ENCODE data around the gene KRTAP5-8. TPM values are rescaled to one million over a fixed set of nuclear protein-coding genes. Genes with fewer than 3 reads are reported as not detected.
"Not testable (repeated sequence)": the region's sequence is repeated elsewhere in the genome, so short reads cannot be mapped to it uniquely, and the experiment has no call there.

The KRTAP5-8 gene
- total and polyA plus RNA-seq, 2 experiments from 2014 or later: not detected

DNA sequence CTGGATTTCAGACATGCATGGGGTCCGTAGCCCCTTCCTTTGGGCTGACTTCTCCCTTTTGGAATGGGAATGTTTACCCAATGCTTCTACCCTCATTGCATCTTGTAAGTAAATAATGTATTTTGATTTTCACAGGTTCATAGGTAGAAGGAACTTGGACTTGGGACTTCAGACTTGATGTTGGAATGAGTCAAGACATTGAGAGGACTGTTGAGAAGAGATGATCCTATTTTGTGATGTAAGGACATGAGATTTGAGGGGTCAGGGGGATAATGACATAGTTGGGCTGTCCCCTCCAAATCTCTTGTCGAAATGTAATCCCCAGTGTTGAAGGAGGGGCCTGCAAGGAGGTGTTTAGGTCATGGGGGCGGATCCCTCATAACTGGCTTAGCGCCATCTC lies 26.6 kb downstream of the KRTAP5-8 start:
- H3K4me2 ChIP-seq: no peak overlapping the region
- H3K4me1 ChIP-seq (ENCODE audit: insufficient read depth): no peaks in the 10 kb centered on the region
- no peak overlapping the region for H3K27ac ChIP-seq
- 93% methylated on average over 4 of the region's 4 CpGs for WGBS (ENCODE audit: low lambda C conversion rate, missing lambda C conversion rate)
- no peak overlapping the region for H3K4me3 ChIP-seq
- H2AFZ ChIP-seq: no peak overlapping the region
- DNase-seq (ENCODE audit: low spot score): no peak
- H3K36me3 ChIP-seq (replicated peaks; ENCODE audit: insufficient read depth, low read depth): no peaks in the 10 kb centered on the region
- H4K20me1 ChIP-seq (ENCODE audit: insufficient read depth, poor library complexity, severe bottlenecking): no peaks in the 10 kb centered on the region
- no peaks in the 10 kb centered on the region for H3K27me3 ChIP-seq
- no peaks in the 10 kb centered on the region for H3K9me3 ChIP-seq (ENCODE audit: low read depth)
- H3K79me2 ChIP-seq: no peaks in the 10 kb centered on the region
- TF ChIP-seq, protein P1, sequence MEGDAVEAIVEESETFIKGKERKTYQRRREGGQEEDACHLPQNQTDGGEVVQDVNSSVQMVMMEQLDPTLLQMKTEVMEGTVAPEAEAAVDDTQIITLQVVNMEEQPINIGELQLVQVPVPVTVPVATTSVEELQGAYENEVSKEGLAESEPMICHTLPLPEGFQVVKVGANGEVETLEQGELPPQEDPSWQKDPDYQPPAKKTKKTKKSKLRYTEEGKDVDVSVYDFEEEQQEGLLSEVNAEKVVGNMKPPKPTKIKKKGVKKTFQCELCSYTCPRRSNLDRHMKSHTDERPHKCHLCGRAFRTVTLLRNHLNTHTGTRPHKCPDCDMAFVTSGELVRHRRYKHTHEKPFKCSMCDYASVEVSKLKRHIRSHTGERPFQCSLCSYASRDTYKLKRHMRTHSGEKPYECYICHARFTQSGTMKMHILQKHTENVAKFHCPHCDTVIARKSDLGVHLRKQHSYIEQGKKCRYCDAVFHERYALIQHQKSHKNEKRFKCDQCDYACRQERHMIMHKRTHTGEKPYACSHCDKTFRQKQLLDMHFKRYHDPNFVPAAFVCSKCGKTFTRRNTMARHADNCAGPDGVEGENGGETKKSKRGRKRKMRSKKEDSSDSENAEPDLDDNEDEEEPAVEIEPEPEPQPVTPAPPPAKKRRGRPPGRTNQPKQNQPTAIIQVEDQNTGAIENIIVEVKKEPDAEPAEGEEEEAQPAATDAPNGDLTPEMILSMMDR (IDR thresholded peaks at IDR 0.05; ENCODE audit: poor library complexity): no peak
- TF ChIP-seq EZH2phosphoT487 (IDR thresholded peaks at IDR 0.05; ENCODE audit: low read depth, severe bottlenecking, unreplicated experiment): no peak
- no peak for TF ChIP-seq EZH2 (IDR thresholded peaks at IDR 0.05; ENCODE audit: borderline replicate concordance)
- H3K9me2 ChIP-seq (replicated peaks; ENCODE audit: insufficient read depth): no peaks in the 10 kb centered on the region

DNA sequence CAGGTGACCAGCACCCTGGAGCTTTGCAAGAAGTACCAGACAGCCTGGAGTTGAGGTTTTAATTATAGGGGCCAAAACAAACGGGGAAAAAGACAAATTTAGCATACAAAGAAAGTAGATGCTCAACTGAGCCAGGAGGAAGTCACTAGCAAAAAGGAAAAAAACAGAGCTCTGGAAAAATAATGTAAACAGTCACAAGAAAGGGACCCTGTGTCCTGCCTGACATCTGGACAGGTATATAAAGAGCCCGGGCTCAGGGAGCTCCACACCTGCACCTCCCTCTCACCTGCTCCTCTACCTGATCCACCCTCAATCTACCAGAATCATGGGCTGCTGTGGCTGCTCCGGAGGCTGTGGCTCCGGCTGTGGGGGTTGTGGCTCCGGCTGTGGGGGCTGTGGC lies 27.4 kb downstream of the KRTAP5-8 start, which contains the start of gene KRTAP5-10:
Gene KRTAP5-10 (plus strand): TSS at position 301 of the 400 bp plus-strand sequence. CDS start 25 bp downstream, at position 326.
- Histone ChIP-seq H3K9me3 (ENCODE audit: low read depth) (no peaks in the 10 kb centered on the region), H3K79me2 (no peaks in the 10 kb centered on the region), H3K27me3 (no peaks in the 10 kb centered on the region), H3K9me2 (replicated peaks; ENCODE audit: insufficient read depth) (no peaks in the 10 kb centered on the region), H3K4me3 (no peak within 1 kb of the TSS), H3K4me1 (ENCODE audit: insufficient read depth) (no peaks in the 10 kb centered on the region), H4K20me1 (ENCODE audit: insufficient read depth, poor library complexity, severe bottlenecking) (no peaks in the 10 kb centered on the region), H3K4me2 (no peak within 1 kb of the TSS), H3K36me3 (replicated peaks; ENCODE audit: insufficient read depth, low read depth) (no peaks in the 10 kb centered on the region), H3K27ac (no peak within 1 kb of the TSS), H2AFZ (no peak within 1 kb of the TSS)
- no peak for DNase-seq (ENCODE audit: low spot score)
- no peak for TF ChIP-seq EZH2 (IDR thresholded peaks at IDR 0.05; ENCODE audit: borderline replicate concordance)
- TF ChIP-seq, protein P1 (IDR thresholded peaks at IDR 0.05; ENCODE audit: poor library complexity): no peak
- no peak for TF ChIP-seq EZH2phosphoT487 (IDR thresholded peaks at IDR 0.05; ENCODE audit: low read depth, severe bottlenecking, unreplicated experiment)
- 86% methylated on average over 5 of the region's 5 CpGs for WGBS (ENCODE audit: low lambda C conversion rate, missing lambda C conversion rate)

DNA sequence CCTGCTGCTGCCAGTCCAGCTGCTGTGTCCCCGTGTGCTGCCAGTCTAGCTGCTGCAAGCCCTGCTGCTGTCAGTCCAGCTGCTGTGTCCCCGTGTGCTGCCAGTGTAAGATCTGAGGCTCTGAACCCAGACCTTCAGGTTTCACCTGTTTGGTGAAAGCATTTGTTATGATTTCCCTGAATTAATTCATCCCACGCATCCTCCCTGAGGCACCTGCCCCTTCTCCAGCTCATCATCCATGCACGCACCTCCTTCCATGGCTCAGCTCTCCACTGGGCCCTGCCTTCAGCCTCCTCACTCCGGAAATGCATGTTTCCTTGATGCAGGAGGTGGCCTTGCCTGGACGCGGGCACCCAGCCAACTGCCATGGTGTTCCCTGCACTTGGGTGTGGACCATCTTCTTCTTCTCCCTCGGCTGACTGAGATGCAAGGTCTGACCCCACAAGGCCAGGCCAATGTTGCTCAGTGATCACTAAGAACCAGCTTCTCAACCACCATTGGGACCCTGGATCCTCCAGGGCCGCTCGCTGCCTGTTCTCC lies 28.3 kb downstream of the KRTAP5-8 start:
- H3K79me2 ChIP-seq: no peaks in the 10 kb centered on the region
- no peaks in the 10 kb centered on the region for H3K9me3 ChIP-seq (ENCODE audit: low read depth)
- H3K4me2 ChIP-seq: no peak overlapping the region
- no peaks in the 10 kb centered on the region for H3K36me3 ChIP-seq (replicated peaks; ENCODE audit: insufficient read depth, low read depth)
- DNase-seq (ENCODE audit: low spot score): no peak
- no peaks in the 10 kb centered on the region for H3K27me3 ChIP-seq
- 97% methylated on average over 10 of the region's 10 CpGs for WGBS (ENCODE audit: low lambda C conversion rate, missing lambda C conversion rate)
- H2AFZ ChIP-seq: no peak overlapping the region
- H4K20me1 ChIP-seq (ENCODE audit: insufficient read depth, poor library complexity, severe bottlenecking): no peaks in the 10 kb centered on the region
- H3K27ac ChIP-seq: no peak overlapping the region
- no peaks in the 10 kb centered on the region for H3K9me2 ChIP-seq (replicated peaks; ENCODE audit: insufficient read depth)
- TF ChIP-seq, protein P1 (IDR thresholded peaks at IDR 0.05; ENCODE audit: poor library complexity): no peak
- TF ChIP-seq EZH2 (IDR thresholded peaks at IDR 0.05; ENCODE audit: borderline replicate concordance) (no peak), EZH2phosphoT487 (IDR thresholded peaks at IDR 0.05; ENCODE audit: low read depth, severe bottlenecking, unreplicated experiment) (no peak)
- no peak overlapping the region for H3K4me3 ChIP-seq
- H3K4me1 ChIP-seq (ENCODE audit: insufficient read depth): no peaks in the 10 kb centered on the region

DNA sequence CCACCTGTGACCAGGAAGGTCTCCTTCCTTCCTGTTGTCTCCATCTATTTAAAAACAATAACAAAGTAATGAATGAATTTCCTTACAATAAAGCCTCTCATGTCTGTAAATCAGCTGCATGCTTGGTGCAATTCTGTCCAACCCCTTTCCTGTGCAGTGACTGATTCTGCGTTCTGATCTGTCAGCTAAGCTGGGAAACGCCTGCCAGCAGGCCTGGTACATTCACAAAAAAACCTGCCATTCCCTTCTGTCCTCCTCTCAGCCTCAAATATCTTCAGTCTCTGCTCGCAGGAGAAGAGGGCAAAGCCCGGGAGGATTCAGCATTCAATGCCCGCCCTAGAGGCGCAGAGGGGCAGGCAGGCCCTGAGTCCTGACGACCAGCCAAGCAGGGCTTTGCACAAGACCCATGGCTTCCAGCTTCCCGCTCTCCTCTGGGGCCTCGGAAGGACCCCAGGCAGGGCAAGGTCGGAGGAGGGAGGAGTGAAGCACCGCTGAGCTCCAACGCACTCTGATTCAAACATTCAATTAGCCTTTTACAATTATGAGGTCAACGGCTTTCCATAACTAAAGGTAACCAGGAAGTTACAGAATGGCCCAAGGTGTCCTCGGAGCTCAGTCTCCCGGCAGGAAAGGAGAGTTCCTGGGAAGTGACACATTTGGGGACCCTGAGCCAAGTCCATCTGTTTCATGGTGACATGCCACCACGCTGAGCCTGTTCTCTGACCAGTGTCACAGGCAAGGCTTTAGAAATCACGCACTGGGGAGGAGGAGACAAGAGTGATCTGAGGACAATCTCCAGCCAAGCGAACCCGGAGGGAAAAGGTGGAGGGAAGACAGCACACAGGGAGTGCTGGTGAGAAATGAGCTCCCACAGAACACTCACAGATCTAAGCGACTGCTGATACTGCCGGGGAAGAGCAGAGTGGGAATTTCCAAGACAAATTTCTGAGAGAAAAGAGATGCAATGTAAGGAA lies 29.1 kb downstream of the KRTAP5-8 start:
- not testable (repeated sequence) for DNase-seq (ENCODE audit: low spot score); H2AFZ ChIP-seq; H3K36me3 ChIP-seq (replicated peaks; ENCODE audit: insufficient read depth, low read depth); H3K9me3 ChIP-seq (ENCODE audit: low read depth); H3K27ac ChIP-seq; H3K4me2 ChIP-seq; H3K4me3 ChIP-seq; H3K27me3 ChIP-seq; H4K20me1 ChIP-seq (ENCODE audit: insufficient read depth, poor library complexity, severe bottlenecking); H3K9me2 ChIP-seq (replicated peaks; ENCODE audit: insufficient read depth); H3K79me2 ChIP-seq; H3K4me1 ChIP-seq (ENCODE audit: insufficient read depth)
- 68% methylated on average over 20 of the region's 21 CpGs for WGBS (ENCODE audit: low lambda C conversion rate, missing lambda C conversion rate)

DNA sequence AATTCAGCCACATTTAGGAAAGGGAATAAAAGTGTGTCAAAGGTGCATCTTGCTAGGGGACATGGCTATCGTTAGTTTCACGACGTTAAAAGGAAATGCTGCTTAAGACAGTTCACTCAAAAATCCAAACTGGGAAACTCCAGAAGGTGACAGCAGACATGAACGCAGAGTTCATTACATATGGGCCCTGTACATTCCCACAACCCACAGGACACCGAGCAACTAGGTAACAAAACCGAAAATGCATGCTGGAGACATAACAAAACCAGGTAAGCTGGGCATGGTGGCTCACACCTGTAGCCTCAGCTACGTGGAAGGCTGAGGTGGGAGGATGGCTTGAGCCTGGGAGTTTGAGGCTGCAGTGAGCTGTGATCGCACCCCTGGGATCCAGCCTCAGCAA lies 29.8 kb downstream of the KRTAP5-8 start:
- H3K9me3 ChIP-seq (ENCODE audit: low read depth); H2AFZ ChIP-seq; H3K27ac ChIP-seq; H3K4me1 ChIP-seq (ENCODE audit: insufficient read depth); H3K79me2 ChIP-seq; H3K4me3 ChIP-seq; H3K4me2 ChIP-seq; H4K20me1 ChIP-seq (ENCODE audit: insufficient read depth, poor library complexity, severe bottlenecking); H3K36me3 ChIP-seq (replicated peaks; ENCODE audit: insufficient read depth, low read depth); DNase-seq (ENCODE audit: low spot score); H3K27me3 ChIP-seq; H3K9me2 ChIP-seq (replicated peaks; ENCODE audit: insufficient read depth): not testable (repeated sequence)
- WGBS (ENCODE audit: low lambda C conversion rate, missing lambda C conversion rate): 70% methylated on average over 8 of the region's 8 CpGs
